ENCODE data around the gene HOMER1. TPM values are rescaled to one million over a fixed set of nuclear protein-coding genes. Genes with fewer than 3 reads are reported as not detected.

HOMER1 gene
- total and polyA plus RNA-seq, 2 of the 13 experiments (the other 11 are each of a cell fraction or from before 2014, with no cell fraction given): 5.3 to 24.8 TPM

GRCh38 chr5:79514391-79515105 lies 614 bp upstream of the HOMER1 start (continued):
- TF ChIP-seq HNRNPK (IDR thresholded peaks at IDR 0.05; ENCODE audit: low read depth, low read length, poor library complexity, severe bottlenecking) (no peak), ZIK1 (CRISPR knock-in tag; IDR thresholded peaks at IDR 0.05; ENCODE audit: borderline replicate concordance, low read depth) (no peak), ZNF335 (CRISPR knock-in tag; IDR thresholded peaks at IDR 0.05) (peak; percentile 65; the same call in 1 of the 2 replicates), TBL1XR1 (IDR thresholded peaks at IDR 0.05; ENCODE audit: borderline replicate concordance, low read length, partially characterized antibody) (no peak), RXRA (CRISPR knock-in tag; IDR thresholded peaks at IDR 0.05) (peak; percentile 74), ZNF839 (CRISPR knock-in tag; IDR thresholded peaks at IDR 0.05; ENCODE audit: borderline replicate concordance) (no peak), IRX3 (CRISPR knock-in tag; IDR thresholded peaks at IDR 0.05; ENCODE audit: borderline replicate concordance, low read depth) (no peak), ZFAT (CRISPR knock-in tag; conservative IDR thresholded peaks at IDR 0.05) (no peak), ZNF34 (CRISPR knock-in tag; IDR thresholded peaks at IDR 0.05; ENCODE audit: borderline replicate concordance) (peak; percentile 88; the same call in 1 of the 2 replicates), HOMEZ (CRISPR knock-in tag; IDR thresholded peaks at IDR 0.05; ENCODE audit: low read depth) (peak; percentile 65; the same call in 1 of the 2 replicates), IRF9 (CRISPR knock-in tag; IDR thresholded peaks at IDR 0.05; ENCODE audit: borderline replicate concordance) (peak; percentile 58; the same call in 1 of the 2 replicates), ZNF598 (CRISPR knock-in tag; IDR thresholded peaks at IDR 0.05; ENCODE audit: borderline replicate concordance) (no peak), ZNF30 (CRISPR knock-in tag; IDR thresholded peaks at IDR 0.05) (no peak), MBD4 (IDR thresholded peaks at IDR 0.05; ENCODE audit: borderline replicate concordance, low read length) (no peak), PAXIP1 (CRISPR knock-in tag; conservative IDR thresholded peaks at IDR 0.05) (peak; percentile 38), NPAS2 (CRISPR knock-in tag; IDR thresholded peaks at IDR 0.05; ENCODE audit: borderline replicate concordance) (no peak), ZSCAN29 (CRISPR knock-in tag; conservative IDR thresholded peaks at IDR 0.05) (no peak), ZSCAN12 (CRISPR knock-in tag; IDR thresholded peaks at IDR 0.05) (no peak), ZNF781 (CRISPR knock-in tag; IDR thresholded peaks at IDR 0.05; ENCODE audit: borderline replicate concordance, not compliant biosample characterization) (peak; percentile 64), ZNF260 (CRISPR knock-in tag; IDR thresholded peaks at IDR 0.05; ENCODE audit: borderline replicate concordance, low read depth) (no peak)
